ENCODE data around the gene ZNF814.
"Not testable (repeated sequence)": the region's sequence is repeated elsewhere in the genome, so short reads cannot be mapped to it uniquely, and the experiment has no call there.

Gene ZNF814

DNA sequence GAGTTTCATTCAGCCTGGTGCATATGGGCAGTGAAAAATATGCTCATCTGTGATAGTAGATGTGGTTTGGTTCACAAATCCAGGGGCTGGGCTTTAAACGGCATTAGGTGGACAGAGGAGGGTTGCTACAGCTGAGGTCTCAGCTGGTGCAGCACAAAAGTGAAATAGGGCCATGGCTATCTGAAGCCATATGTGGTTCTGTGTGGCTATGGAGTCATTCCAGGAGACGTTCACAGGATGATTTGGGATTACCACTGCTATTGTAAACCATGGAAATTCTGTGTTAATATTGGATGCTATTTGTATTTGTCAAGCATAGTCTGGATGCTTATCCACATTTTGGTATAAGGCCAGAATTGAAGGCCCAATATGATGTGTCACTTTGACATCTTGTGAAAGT, 34.7 kb downstream of the ZNF814 start:
- not testable (repeated sequence) for DNase-seq

DNA sequence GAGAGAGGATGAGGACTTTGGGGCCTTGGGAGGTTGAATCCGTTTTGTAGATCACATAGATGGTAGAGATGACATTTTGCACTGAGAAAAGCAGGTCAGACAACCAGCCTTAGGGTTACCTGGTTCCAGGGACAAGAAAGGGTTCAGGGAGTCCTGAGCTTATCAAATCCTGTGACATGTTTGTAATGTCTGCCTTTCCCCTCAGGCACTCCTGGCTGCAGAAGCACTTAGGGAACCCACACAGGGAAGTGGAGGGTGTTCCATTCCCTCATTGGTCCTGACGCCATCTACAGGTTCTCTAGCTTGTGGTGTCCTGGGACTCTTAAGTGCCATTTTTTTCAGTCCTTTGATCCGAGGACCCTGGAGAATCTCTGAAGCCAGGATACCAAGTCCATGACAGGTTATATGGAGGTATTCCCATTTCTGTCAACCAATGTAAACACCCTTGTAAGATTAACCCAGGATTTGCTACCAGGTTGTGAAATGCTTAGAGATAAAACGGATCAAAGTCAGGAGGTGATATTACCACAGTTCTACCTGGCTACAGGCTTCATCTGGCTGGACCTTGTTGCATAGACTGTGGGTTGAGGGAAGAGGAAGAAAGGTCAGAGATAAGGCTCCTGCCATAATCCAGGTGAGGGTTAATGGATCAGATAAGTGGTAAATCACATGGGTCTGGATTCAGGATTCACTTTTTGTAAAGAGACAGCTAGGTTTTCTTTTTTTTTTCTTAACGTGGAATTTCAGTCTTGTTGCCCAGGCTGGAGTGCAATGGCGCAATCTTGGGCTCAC, 36.8 kb downstream of the ZNF814 start:
- not testable (repeated sequence) for DNase-seq

DNA sequence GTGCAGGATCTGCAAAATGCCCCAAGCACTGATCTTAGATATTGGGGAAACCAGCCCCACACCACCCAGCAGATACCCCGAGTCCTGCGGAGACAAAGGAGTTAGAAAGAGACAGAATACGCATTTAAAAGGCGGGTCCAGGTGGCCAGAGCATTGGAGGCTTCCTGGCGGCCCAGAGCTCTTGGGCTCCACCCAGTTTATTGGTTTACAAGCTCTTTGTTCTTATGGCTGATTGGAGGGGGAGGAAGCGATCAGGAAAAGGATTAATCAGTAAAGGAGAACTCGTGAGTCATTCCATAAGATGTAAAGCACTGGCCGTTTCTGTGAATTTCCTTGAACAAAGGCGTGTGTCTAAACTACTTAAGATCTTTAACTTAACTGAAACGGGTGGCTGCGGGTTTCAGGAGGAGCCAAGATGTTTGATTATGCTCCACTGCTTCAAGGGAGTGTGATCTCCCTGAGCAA, 38.3 kb downstream of the ZNF814 start:
- no peak for DNase-seq

DNA sequence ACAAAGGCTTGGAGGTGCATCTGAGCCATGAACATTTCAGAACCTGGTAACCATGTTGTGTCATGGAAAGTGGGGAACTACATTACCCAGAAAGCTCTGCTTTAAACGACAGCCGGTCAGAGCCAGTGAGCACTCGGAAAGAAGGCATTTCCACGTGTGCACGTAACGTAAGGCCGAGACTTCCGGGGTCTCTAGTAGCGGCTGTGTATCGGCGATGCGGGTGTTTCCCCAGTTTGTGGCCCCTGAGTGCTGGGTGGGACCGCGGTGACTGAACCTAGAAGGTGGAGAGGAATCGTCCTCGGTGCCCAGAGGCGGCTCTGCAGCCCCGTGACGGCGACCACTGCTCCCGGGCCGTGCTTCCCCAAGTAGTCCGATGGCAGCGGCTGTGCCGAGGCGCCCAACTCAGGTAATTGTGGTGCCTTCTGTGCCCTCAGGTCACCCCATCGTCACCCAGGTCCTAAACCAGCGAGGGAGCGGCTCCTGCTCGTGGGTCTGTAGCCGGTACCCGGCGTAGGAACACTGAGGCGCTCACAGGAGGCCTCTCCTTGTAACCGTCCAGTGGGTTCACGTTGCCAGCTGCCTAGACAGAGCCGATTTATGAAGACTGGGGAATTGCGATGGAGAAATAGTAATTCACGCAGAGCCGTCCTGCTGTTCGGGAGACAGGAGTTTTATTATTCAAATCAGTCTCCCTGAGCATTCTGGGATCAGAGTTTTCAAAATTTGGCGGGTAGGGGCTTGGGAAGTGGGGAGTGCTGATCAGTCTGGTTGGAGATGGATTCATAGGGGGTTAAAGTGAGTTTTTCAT, 39.0 kb downstream of the ZNF814 start, which contains the start of gene ZNF587:
Gene ZNF587 (plus strand): TSS at position 194 of the 808 bp plus-strand sequence. CDS start 180 bp downstream, at position 374.
- DNase-seq, result peak; percentile 78

DNA sequence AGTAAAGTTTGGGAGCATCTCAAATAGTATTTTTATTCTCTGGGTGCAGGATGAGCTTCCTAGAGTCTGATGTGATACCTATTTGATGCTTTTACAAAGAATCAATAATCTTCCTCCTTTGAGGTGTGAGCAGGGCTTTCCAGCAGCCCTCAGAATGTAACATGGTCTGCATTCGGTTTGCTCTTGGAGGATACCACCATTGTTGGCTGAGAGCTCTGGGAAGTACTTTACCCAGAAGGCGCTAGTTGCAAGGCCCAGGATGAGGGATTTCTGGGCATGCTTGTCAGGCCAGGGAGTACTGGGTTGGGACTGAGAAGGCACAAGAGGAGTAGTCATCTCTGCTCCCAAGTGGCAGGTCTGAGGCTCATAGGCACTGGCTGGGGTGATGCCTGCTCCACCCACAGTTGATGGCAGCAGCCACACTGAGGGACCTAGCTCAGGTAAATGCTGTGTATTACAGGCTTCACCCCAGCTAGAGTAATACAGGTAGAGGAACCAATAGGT, 39.6 kb downstream of the ZNF814 start:
- DNase-seq, result not testable (repeated sequence)

DNA sequence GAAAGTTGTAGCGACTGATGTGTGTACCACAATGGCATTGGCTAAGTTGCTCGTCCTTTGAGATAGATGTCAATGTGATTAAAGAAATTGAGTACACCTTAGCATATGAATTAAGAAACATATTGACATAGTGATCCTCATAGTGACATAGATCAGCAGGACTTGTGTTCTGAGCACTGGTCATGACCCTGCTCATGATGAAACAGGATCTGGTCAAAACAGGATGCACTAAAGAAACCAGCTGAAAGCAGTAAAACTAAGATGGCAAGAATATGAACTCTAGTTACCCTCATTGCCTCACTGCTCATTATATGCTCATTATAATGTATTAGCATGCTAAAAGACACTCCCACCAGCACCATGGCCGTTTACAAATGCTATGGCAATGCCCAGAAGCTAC, 41.7 kb downstream of the ZNF814 start:
- not testable (repeated sequence) for DNase-seq

DNA sequence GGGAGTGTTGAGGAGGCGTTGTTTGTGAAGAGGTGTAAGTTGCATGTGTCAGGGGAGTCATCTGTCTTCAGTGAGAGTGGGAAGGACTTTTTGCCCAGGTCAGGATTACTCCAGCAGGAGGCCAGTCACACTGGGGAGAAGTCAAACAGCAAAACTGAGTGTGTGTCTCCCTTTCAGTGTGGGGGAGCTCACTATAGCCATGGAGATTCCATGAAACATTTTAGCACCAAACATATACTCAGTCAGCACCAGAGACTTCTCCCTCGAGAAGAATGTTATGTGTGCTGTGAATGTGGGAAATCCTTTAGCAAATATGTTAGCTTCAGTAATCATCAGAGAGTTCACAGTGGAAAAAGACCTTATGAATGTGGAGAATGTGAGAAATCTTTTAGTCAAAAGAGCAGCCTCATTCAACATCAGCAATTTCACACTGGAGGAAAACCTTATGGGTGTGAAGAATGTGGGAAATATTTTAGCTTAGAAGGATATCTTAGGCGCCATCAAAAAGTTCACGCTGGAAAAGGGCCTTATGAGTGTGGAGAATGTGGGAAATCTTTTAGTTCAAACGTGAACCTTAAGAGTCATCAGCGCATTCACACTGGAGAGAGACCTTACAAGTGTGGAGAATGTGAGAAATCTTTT, 47.6 kb downstream of the ZNF814 start:
- no peak for DNase-seq

DNA sequence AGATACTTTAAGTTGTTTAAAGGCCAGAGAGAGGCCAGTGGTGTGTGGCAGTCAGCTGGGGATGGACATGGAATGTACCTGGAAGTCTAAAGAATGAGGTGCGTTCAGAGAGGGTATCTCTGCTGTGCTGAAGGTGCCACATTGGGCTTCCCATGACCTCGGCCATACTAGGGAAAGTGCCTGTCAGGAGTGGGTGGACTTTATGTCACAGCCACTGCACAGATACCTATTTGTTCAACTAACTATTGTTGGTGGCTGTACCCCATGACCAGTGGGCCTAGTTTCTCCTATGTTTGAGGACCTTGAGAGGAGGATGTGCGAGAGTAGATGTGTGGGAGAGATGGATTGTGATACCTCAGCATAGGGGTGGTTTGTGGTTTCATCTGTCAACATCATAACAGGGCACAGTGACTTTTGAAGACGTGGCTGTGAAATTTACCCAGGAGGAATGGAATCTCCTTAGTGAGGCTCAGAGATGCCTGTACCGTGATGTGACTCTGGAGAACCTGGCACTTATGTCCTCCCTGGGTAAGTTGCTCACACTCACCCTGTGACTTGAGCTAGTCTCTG, 50.1 kb downstream of the ZNF814 start:
- not testable (repeated sequence) for DNase-seq

DNA sequence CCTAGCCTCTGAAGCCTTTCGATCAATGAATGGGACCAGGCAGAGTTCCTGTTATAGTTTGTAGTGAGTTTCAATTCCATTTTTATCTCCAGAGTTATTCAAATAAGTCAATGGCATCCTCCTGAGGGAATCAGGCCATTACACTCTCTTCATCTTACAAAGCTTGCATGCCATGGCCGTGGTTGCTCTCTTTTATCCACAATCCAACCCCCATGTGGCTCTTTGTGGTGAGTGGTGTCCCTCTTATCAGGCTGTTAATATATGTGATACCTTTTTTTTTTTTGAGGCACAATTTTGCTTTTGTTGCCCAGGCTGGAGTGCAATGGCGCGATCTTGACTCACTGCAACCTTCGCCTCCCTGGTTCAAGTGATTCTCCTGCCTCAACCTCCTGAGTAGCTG, 51.8 kb downstream of the ZNF814 start:
- not testable (repeated sequence) for DNase-seq

DNA sequence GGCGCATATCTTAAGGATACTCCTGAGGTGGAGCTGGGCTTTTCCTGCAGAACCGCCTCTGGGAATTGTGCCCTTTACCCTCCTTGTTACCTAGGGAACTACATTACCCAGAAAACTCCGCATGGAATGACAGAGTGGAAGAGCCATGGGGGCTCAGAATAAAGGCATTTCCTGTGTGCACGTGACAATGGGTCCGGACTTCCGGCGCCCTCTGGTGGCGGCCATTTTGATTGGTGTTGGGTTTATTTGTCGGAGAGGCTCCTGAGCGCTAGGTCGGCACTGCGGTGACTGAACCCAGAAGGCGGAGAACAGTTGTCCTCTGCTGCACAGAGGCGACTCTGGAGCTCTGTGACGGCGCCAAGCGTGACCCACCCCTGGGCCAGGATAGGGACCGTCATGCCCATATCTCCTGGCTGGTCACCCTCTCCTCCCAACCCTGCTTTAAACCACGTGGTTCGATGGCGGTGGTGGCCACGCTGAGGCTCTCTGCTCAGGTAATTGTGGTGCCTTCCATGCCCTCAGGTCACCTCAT, 58.7 kb downstream of the ZNF814 start, which contains the start of gene ZNF587B:
Gene ZNF587B (plus strand): TSS at position 229 of the 532 bp plus-strand sequence. CDS start 230 bp downstream, at position 459.
- peak; percentile 46 for DNase-seq

DNA sequence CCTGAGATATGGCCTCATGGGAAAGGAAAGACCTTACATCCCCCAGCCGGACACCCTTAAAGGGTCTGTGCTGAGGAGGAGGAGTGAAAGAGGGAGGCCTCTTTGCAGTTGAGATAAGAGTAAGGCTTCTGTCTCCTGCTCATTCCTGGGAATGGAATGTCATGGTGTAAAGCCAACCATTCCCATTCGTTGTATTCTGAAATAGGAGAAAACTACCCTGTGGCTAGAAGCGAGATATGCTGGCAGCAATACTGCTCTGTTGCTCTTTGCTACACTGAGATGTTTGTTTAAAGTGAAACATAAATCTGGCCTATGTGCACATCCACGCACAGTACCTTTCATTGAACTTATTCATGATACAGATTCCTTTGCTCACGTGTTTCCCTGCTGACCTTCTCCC, 59.5 kb downstream of the ZNF814 start:
- no peak for DNase-seq

DNA sequence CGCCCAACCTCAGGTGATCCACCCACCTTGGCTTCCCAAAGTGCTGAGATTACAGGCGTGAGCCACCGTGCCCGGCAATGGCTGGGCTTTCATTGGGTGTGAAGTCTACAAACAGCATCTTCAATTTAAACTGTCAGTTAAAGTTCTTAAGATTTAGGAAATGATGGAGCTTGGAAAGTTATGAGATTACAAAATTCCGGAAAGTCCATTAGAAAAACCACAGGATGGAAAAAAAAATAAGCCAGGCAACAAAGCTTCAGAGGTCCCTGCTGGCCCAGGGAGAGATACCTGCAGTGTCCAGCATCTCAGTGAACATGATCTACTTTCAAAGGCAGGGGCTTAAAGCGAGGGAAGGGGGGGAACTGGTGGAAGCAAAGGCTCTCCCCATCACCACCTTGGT, 63.3 kb downstream of the ZNF814 start:
- no peak for DNase-seq

DNA sequence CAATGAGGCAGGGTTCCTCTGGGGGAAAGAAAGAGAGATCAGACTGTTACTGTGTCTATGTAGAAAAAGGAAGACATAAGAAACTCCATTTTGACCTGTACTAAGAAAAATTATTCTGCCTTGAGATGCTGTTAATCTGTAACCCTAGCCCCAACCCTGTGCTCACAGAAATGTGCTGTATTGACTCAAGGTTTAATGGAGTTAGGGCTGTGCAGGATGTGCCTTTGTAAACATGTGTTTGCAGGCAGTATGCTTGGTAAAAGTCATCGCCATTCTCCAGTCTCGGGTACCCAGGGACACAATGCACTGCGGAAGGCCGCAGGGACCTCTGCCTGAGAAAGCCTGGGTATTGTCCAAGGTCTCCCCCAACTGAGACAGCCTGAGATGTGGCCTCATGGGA, 65.2 kb downstream of the ZNF814 start:
- DNase-seq, result not testable (repeated sequence)

DNA sequence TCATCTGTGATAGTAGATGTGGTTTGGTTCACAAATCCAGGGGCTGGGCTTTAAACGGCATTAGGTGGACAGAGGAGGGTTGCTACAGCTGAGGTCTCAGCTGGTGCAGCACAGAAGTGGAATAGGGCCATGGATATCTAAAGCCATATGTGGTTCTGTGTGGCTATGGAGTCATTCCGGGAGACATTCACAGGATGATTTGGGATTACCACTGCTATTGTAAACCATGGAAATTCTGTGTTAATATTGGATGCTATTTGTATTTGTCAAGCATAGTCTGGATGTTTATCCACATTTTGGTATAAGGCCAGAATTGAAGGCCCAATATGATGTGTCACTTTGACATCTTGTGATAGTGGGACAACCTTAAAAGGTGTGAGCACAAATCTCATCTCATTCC, 65.7 kb downstream of the ZNF814 start:
- not testable (repeated sequence) for DNase-seq

DNA sequence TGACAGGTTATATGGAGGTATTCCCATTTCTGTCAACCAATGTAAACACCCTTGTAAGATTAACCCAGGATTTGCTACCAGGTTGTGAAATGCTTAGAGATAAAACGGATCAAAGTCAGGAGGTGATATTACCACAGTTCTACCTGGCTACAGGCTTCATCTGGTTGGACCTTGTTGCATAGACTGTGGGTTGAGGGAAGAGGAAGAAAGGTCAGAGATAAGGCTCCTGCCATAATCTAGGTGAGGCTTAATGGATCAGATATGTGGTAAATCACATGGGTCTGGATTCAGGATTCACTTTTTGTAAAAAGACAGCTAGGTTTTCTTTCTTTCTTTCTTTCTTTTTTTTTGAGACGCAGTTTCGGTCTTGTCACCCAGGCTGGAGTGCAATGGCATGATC, 67.3 kb downstream of the ZNF814 start:
- DNase-seq, result not testable (repeated sequence)

DNA sequence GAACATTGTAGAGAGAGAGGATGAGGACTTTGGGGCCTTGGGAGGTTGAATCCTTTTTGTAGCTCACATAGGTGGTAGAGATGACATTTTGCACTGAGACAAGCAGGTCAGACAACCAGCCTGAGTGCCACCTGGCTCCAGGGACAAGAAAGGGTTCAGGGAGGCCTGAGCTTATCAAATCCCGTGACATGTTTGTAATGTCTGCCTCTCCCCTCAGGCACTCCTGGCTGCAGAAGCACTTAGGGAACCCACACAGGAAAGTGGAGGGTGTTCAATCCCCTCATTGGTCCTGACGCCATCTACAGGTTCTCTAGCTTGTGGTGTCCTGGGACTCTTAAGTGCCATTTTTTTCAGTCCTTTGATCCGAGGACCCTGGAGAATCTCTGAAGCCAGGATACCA, 67.7 kb downstream of the ZNF814 start:
- DNase-seq, result not testable (repeated sequence)

DNA sequence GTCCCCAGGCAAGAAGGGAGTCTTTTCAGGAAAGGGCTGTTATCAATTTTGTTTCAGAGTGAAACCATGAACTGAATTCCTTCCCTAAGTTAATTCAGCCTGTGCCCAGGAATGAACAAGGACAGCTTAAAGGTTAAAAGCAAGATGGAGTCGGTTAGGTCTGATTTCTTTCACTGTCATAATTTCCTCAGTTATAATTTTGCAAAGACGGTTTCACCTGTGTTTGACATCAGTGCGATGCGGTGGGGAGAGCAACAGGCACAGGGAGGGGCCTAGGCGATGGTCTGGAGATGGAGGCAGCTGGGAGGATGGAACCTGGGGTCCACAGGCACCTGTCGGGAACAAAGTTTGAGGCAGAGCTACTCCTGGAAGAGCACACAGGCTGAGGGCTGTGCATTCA, 68.2 kb downstream of the ZNF814 start:
- DNase-seq, result no peak

DNA sequence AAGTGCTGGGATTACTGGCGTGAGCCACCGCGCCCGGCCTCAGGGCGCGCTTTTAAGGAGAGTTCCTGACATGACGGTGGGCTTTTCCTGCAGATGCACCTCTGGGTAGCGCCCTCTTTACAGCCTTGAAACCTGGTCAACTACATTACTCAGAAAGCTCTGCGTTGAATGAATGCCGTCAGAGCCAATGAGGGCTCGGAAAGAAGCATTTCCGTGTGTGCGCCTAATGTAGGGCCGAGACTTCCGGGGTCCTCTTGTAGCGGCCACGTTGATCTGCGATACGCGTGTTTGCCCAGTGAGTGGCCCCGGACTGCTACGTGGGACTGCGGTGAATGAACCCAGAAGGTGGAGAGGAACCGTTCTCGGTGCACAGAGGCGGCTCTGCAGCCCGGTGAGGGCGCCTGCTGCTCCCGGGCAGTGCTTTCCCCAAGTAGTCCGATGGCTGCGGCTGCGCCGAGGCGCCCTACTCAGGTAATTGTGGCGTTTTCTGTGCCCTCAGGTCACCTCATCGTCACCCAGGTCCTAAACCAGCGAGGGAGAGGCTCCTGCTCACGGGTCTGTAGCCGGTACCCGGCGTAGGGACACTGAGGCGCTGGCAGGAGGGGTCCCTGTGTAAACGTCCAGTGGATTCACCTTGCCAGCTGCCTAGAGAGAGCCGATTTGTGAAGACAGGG, 69.2 kb downstream of the ZNF814 start:
- DNase-seq, result peak; percentile 81

DNA sequence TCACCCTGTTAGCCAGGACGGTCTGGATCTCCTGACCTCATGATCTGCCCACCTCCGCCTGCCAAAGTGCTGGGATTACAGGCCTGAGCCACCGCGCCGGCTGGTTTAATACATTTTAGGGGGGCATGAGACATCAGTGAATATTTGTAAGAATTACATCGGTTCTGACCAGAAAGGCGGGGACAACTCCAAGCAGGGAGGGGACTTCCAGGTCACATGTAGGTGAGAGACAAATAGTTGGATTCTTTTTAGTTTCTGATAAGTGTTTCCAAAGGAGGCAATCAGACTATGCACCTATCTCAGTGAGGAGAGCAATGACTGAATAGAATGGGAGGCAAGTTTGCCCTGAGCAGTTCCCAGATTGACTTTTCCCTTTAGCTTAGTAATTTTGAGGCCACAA, 70.5 kb downstream of the ZNF814 start:
- no peak for DNase-seq

DNA sequence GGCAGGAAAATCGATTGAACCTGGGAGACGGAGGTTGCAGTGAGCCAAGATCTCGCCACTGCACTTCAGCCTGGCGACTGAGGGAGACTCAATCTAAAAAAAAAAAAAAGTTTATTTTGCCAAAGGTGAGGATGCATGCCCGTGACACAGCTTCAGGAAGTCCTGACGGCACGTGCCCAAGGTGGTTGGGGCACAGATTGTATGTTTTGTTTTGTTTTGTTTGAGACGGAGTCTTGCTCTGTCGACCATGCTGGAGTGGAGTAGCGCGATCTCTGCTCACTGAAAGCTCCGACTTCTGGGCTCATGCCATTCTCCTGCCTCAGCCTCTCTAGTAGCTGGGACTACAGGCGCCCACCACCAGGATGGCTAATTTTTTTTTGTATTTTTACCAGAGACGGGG, 70.9 kb downstream of the ZNF814 start:
- DNase-seq, result no peak

DNA sequence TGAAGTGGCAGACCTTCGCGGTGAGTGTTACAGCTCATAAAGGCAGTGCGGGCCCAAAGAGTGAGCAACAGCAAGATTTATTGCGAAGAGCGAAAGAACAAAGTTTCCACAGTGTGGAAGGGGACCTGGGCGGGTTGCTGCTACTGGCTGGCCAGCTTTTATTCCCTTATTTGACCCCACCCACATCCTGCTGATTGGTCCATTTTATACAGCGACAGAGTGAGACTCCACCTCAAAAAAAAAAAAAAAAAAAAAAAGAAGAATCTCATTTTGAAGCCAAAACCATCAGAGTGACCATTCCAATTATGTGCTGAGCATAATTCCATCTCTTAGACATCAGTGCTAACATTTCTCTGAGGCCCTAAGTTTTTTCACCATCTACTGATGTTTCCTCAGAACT, 72.2 kb downstream of the ZNF814 start:
- no peak for DNase-seq

All from CD4-positive, alpha-beta T cell treated with Interleukin-6 for 4 hours (primary cell).